SK-N-SH (cell line): ENCODE measurements around the gene RNF168.

Source experiments
- EZH2phosphoT487 ChIP-seq: fragments of 200-600 bp; sonication (generic); IDR thresholded peaks from 2 replicates; pipeline ENCODE4 v1.6.1; 2017; ENCODE audit warnings: low read depth, mixed run types, mild to moderate bottlenecking, antibody characterized with exemption, moderate library complexity, borderline replicate concordance
- GABPA ChIP-seq: IDR thresholded peaks from 2 replicates; pipeline ENCODE4 v1.4.0; 2012; ENCODE audit warnings: low read depth, mild to moderate bottlenecking
- GATA2 ChIP-seq: sonication (generic); formaldehyde crosslinking; IDR thresholded peaks from 2 replicates; pipeline ENCODE4 v1.5.0; 2020; ENCODE audit warnings: mild to moderate bottlenecking, missing genetic modification reagents
- JUND ChIP-seq: IDR thresholded peaks from 2 replicates; pipeline ENCODE4 v1.4.0; 2012
- MAX ChIP-seq: IDR thresholded peaks from 2 replicates; pipeline ENCODE4 v1.4.0; 2012; ENCODE audit warnings: low read depth
- MEF2A ChIP-seq: IDR thresholded peaks from 2 replicates; pipeline ENCODE4 v1.4.0; 2012; ENCODE audit warnings: low read depth, borderline replicate concordance
- MXI1 ChIP-seq: IDR thresholded peaks from 2 replicates; pipeline ENCODE4 v1.6.1; 2012; ENCODE audit warnings: mild to moderate bottlenecking, low read depth, low read length, improper control_type of control experiment
- NRF1 ChIP-seq: IDR thresholded peaks from 2 replicates; pipeline ENCODE4 v1.6.1; 2012; ENCODE audit warnings: low read depth, mild to moderate bottlenecking, low read length
- POLR2AphosphoS5 ChIP-seq: IDR thresholded peaks from 2 replicates; pipeline ENCODE4 v1.6.1; 2012; ENCODE audit warnings: low read depth, low read length
- SIN3A ChIP-seq: IDR thresholded peaks from 2 replicates; pipeline ENCODE4 v1.6.1; 2012; ENCODE audit warnings: low read depth, mild to moderate bottlenecking, low read length, moderate library complexity, borderline replicate concordance
- SMC3 ChIP-seq: IDR thresholded peaks from 2 replicates; pipeline ENCODE4 v1.6.1; 2012; ENCODE audit warnings: low read depth, low read length, improper control_type of control experiment
- TF ChIP-seq, protein P1 (sequence below): IDR thresholded peaks from 2 replicates; pipeline ENCODE4 v1.6.1; 2012; ENCODE audit warnings: mild to moderate bottlenecking, low read depth, low read length, moderate library complexity
- TF ChIP-seq, protein P2 (sequence below): fragments of 150-350 bp; IDR thresholded peaks from 2 replicates; pipeline ENCODE4 v1.6.1; 2017; ENCODE audit warnings: antibody characterized with exemption, low read length, low read depth, borderline replicate concordance
- TF ChIP-seq, protein P3 (sequence below): fragments of 200-600 bp; sonication (generic); IDR thresholded peaks from 2 replicates; pipeline ENCODE4 v1.6.1; 2017; ENCODE audit warnings: antibody characterized with exemption, mild to moderate bottlenecking, moderate library complexity

DNA sequence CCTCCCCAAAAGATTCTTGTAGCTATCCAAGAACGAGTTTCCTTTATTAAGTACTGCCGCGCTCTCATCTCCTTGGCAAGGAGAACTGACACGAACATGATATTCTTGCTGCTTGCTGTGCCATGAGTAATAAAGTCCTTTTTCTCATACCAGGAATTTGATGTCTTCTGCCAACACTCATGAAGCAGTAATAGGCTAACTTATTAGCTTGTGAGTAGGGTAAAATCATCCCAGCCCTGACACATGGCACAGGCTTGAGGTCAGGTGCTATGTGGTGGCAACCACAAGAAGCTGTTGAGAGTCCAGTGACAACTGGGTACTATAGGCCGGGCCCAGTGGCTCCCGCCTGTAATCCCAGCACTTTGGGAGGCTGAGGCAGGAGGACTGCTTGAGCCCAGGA lies 48.6 kb downstream of the RNF168 start:
- TF ChIP-seq, protein P1, sequence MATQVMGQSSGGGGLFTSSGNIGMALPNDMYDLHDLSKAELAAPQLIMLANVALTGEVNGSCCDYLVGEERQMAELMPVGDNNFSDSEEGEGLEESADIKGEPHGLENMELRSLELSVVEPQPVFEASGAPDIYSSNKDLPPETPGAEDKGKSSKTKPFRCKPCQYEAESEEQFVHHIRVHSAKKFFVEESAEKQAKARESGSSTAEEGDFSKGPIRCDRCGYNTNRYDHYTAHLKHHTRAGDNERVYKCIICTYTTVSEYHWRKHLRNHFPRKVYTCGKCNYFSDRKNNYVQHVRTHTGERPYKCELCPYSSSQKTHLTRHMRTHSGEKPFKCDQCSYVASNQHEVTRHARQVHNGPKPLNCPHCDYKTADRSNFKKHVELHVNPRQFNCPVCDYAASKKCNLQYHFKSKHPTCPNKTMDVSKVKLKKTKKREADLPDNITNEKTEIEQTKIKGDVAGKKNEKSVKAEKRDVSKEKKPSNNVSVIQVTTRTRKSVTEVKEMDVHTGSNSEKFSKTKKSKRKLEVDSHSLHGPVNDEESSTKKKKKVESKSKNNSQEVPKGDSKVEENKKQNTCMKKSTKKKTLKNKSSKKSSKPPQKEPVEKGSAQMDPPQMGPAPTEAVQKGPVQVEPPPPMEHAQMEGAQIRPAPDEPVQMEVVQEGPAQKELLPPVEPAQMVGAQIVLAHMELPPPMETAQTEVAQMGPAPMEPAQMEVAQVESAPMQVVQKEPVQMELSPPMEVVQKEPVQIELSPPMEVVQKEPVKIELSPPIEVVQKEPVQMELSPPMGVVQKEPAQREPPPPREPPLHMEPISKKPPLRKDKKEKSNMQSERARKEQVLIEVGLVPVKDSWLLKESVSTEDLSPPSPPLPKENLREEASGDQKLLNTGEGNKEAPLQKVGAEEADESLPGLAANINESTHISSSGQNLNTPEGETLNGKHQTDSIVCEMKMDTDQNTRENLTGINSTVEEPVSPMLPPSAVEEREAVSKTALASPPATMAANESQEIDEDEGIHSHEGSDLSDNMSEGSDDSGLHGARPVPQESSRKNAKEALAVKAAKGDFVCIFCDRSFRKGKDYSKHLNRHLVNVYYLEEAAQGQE: no peak
- TF ChIP-seq MEF2A (no peak), POLR2AphosphoS5 (no peak), JUND (no peak), NRF1 (no peak), SIN3A (no peak), MAX (no peak), SMC3 (no peak), GABPA (no peak), MXI1 (no peak), GATA2 (CRISPR knock-in tag) (no peak), EZH2phosphoT487 (no peak)
- TF ChIP-seq, protein P2, sequence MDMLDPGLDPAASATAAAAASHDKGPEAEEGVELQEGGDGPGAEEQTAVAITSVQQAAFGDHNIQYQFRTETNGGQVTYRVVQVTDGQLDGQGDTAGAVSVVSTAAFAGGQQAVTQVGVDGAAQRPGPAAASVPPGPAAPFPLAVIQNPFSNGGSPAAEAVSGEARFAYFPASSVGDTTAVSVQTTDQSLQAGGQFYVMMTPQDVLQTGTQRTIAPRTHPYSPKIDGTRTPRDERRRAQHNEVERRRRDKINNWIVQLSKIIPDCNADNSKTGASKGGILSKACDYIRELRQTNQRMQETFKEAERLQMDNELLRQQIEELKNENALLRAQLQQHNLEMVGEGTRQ: no peak
- TF ChIP-seq, protein P3, sequence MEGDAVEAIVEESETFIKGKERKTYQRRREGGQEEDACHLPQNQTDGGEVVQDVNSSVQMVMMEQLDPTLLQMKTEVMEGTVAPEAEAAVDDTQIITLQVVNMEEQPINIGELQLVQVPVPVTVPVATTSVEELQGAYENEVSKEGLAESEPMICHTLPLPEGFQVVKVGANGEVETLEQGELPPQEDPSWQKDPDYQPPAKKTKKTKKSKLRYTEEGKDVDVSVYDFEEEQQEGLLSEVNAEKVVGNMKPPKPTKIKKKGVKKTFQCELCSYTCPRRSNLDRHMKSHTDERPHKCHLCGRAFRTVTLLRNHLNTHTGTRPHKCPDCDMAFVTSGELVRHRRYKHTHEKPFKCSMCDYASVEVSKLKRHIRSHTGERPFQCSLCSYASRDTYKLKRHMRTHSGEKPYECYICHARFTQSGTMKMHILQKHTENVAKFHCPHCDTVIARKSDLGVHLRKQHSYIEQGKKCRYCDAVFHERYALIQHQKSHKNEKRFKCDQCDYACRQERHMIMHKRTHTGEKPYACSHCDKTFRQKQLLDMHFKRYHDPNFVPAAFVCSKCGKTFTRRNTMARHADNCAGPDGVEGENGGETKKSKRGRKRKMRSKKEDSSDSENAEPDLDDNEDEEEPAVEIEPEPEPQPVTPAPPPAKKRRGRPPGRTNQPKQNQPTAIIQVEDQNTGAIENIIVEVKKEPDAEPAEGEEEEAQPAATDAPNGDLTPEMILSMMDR: no peak
